HEK293T (cell line): ENCODE measurements around the gene ACAA1.
"Not testable (repeated sequence)": the region's sequence is repeated elsewhere in the genome, so short reads cannot be mapped to it uniquely, and the experiment has no call there.

Experiments used
- CTCF ChIA-PET: fragments of 350-600 bp; formaldehyde crosslinking; extraction: SDS; loops from one replicate; lab custom pipeline; 2021; ENCODE audit warnings: antibody characterized with exemption, inconsistent platforms; lab: Yijun Ruan, JAX
- POLR2A ChIA-PET: fragments of 350-600 bp; formaldehyde crosslinking; extraction: SDS; loops from one replicate; lab custom pipeline; 2020; ENCODE audit warnings: antibody characterized with exemption, inconsistent platforms; lab: Yijun Ruan, JAX
- DNase-seq: peaks from one replicate; pipeline ENCODE4 v3.0.0; 2012; ENCODE audit warnings: mixed read lengths; ENCODE audit errors: extremely low spot score
- ARNT ChIP-seq: fragments of 450-650 bp; IDR thresholded peaks from 2 replicates; pipeline ENCODE4 v1.6.1; 2017; ENCODE audit warnings: mild to moderate bottlenecking
- BHLHE40 ChIP-seq: fragments of 450-650 bp; IDR thresholded peaks from 2 replicates; pipeline ENCODE4 v1.6.1; 2016; ENCODE audit warnings: mild to moderate bottlenecking, moderate library complexity, borderline replicate concordance
- CTBP1 ChIP-seq: fragments of 450-650 bp; IDR thresholded peaks from 2 replicates; pipeline ENCODE4 v1.6.1; 2016; ENCODE audit warnings: borderline replicate concordance
- ELF4 ChIP-seq: fragments of 450-650 bp; IDR thresholded peaks from 2 replicates; pipeline ENCODE4 v1.6.1; 2017; ENCODE audit warnings: antibody characterized with exemption
- FOXA1 ChIP-seq: fragments of 450-650 bp; IDR thresholded peaks from 2 replicates; pipeline ENCODE4 v1.6.1; 2016; ENCODE audit warnings: mild to moderate bottlenecking
- FOXK2 ChIP-seq: fragments of 450-650 bp; IDR thresholded peaks from 2 replicates; pipeline ENCODE4 v1.6.1; 2016; ENCODE audit warnings: mild to moderate bottlenecking
- FOXM1 ChIP-seq: fragments of 450-650 bp; IDR thresholded peaks from 2 replicates; pipeline ENCODE4 v1.6.1; 2017; ENCODE audit warnings: mild to moderate bottlenecking, borderline replicate concordance
- HDGF ChIP-seq: fragments of 450-650 bp; IDR thresholded peaks from 2 replicates; pipeline ENCODE4 v1.6.1; 2017; ENCODE audit warnings: antibody characterized with exemption, borderline replicate concordance
- L3MBTL2 ChIP-seq: fragments of 450-650 bp; conservative IDR thresholded peaks from 2 replicates; pipeline ENCODE4 v1.6.1; 2016; ENCODE audit warnings: mild to moderate bottlenecking
- LEF1 ChIP-seq: fragments of 450-650 bp; IDR thresholded peaks from 2 replicates; pipeline ENCODE4 v1.6.1; 2017; ENCODE audit warnings: mild to moderate bottlenecking, borderline replicate concordance
- NFRKB ChIP-seq: fragments of 450-650 bp; IDR thresholded peaks from 2 replicates; pipeline ENCODE4 v1.6.1; 2016; ENCODE audit warnings: mild to moderate bottlenecking, moderate library complexity
- PKNOX1 ChIP-seq: fragments of 450-650 bp; IDR thresholded peaks from 2 replicates; pipeline ENCODE4 v1.6.1; 2016
- SP1 ChIP-seq: fragments of 450-650 bp; IDR thresholded peaks from 2 replicates; pipeline ENCODE4 v1.6.1; 2017
- SUZ12 ChIP-seq: fragments of 450-650 bp; IDR thresholded peaks from 2 replicates; pipeline ENCODE4 v1.6.1; 2016; ENCODE audit warnings: mild to moderate bottlenecking
- TARDBP ChIP-seq: fragments of 450-650 bp; IDR thresholded peaks from 2 replicates; pipeline ENCODE4 v1.6.1; 2016
- ZNF384 ChIP-seq: fragments of 450-650 bp; IDR thresholded peaks from 2 replicates; pipeline ENCODE4 v1.6.1; 2016

ACAA1 gene

GRCh38 chr3:38085311-38085942 is 51.5 kb downstream of the ACAA1 start:
- ChIA-PET POLR2A (interaction anchor here (1.0 kb wide), 1 partner anchor 9 kb away, joined by 3 read pairs; no protein-coding TSS in a partner anchor), CTCF (no interaction called here)
- DNase-seq: no peak
- TF ChIP-seq LEF1 (no peak), SP1 (no peak), ARNT (no peak), SUZ12 (no peak), NFRKB (no peak), ELF4 (no peak), L3MBTL2 (no peak), FOXK2 (no peak), PKNOX1 (no peak), FOXM1 (no peak), ZNF384 (no peak), BHLHE40 (no peak), HDGF (no peak), FOXA1 (no peak), TARDBP (no peak)

GRCh38 chr3:38084334-38085310 is 52.3 kb downstream of the ACAA1 start:
- CTCF ChIA-PET: no interaction called here
- peak; percentile 41 for DNase-seq
- no peak for TF ChIP-seq TARDBP
- POLR2A ChIA-PET: no interaction called here

DNA sequence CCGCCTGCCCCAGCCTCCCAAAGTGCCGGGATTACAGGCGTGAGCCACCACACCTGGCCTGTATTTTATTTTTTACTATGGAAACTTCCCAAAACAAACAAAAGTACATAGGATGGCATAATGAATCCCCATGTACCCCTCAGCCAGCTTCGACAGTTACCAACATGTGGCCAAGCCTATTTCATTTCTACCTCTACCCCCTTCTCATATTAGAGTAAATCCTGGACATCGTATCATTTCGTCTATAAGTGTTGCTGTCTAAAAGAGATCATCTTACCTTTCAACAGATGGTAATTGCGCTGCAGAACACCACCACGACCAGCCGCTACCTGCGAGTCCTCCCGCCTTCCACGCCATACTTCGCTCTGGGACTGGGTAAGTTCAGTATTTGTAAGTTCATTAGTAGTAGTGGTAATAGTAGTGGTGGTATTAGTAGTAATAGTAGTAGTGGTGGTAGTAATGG is 53.0 kb downstream of the ACAA1 start:
- TF ChIP-seq ZNF384: no peak
- no peak for TF ChIP-seq FOXK2
- no peak for TF ChIP-seq SP1
- no peak for TF ChIP-seq ARNT
- TF ChIP-seq FOXM1: no peak
- TF ChIP-seq LEF1: no peak
- TF ChIP-seq CTBP1: no peak
- no peak for TF ChIP-seq PKNOX1
- TF ChIP-seq L3MBTL2: no peak
- no peak for TF ChIP-seq HDGF
- no peak for TF ChIP-seq ELF4
- TF ChIP-seq NFRKB: no peak
- no peak for TF ChIP-seq BHLHE40
- no peak for TF ChIP-seq FOXA1
- no peak for TF ChIP-seq SUZ12
- no peak for TF ChIP-seq TARDBP
- POLR2A ChIA-PET: no interaction called here
- CTCF ChIA-PET: no interaction called here
- no peak for DNase-seq

DNA sequence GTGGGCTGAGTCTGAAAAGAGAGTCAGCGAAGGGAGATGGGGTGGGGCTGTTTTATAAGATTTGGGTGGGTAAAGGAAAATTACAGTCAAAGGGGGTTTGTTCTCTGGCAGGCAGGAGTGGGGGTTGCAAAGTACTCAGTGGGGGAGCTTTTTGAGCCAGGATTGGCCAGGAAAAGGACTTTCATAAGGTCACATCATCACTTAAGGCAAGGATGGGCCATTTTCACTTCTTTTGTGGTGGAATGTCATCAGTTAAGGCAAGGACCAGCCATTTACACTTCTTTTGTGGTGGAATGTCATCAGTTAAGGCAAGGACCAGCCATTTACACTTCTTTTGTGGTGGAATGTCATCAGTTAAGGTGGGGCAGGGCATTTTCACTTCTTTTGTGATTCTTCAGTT is 53.7 kb downstream of the ACAA1 start:
- CTCF ChIA-PET, DNase-seq, POLR2A ChIA-PET: not testable (repeated sequence)

DNA sequence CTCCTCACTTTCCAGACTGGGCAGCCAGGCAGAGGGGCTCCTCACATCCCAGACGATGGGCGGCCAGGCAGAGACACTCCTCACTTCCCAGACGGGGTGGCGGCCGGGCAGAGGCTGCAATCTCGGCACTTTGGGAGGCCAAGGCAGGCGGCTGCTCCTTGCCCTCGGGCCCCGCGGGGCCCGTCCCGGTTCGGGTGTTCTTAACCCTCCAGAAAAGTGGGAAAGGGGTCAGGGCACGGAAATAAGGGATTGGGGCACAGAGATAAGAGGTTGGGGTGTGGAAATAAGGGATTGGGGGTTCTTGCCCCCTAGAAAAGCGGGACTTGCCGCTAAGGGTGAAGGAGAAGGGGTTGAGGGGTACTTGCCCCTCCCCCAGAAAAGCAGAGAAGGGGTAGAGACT is 54.6 kb downstream of the ACAA1 start:
- CTCF ChIA-PET, DNase-seq, POLR2A ChIA-PET: not testable (repeated sequence)

GRCh38 chr3:38077073-38077472 is 59.9 kb downstream of the ACAA1 start:
- CTCF ChIA-PET, DNase-seq, POLR2A ChIA-PET: not testable (repeated sequence)
